ENCODE results near the gene ENTHD1. TPM values are rescaled to one million over a fixed set of nuclear protein-coding genes. Genes with fewer than 3 reads are reported as not detected.

The ENTHD1 gene
- total RNA-seq, 2 experiments from 2014 or later, result not detected

DNA sequence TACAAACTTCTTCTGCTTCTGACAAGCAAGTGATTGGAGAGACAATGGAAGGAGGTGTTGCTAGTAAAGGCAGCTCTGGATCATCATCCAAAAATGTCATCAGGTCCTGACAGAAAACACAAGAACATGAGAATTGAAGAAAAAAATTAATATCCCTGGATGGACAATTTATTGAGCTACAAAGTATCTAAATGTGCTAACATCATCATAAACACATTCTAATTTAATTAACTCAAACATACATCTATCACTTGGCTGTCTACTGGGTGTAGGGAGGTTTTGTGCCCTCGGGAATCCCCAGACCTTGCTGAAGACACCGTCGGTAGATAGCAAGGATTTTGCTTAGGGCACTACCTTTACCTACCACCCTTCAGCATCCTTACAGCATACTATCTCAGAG, 72.6 kb downstream of the ENTHD1 start:
- CTCF ChIA-PET (ENCODE audit: unreplicated experiment), result no interaction called here
- H2AFZ ChIP-seq (ENCODE audit: low read length), result no peak overlapping the region
- POLR2A ChIA-PET, result no interaction called here

DNA sequence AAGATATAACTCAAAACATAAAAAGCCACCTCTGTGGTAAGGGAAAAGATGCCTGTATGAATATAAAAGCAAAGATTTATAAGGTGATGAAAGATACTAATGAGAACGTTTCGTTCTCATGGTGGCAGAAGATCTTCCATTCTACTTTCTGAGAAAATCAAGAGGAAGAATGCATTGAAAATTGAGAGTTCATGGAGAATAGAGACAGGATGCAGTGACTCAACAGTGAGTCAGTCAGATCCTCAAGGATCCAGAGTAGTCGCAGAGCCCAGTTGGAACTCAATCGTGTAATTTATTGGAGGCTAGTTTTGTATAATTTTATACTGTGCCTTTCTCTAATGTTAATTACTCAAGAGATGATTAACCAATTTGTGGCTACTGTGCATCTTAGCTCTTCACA, 73.3 kb downstream of the ENTHD1 start:
- no peak overlapping the region for H3K4me3 ChIP-seq (ENCODE audit: low read depth, low read length, poor library complexity, severe bottlenecking)
- POLR2A ChIA-PET, result no interaction called here
- no peaks in the 10 kb centered on the region for H3K36me3 ChIP-seq (ENCODE audit: insufficient read depth, low read length)
- no peaks in the 10 kb centered on the region for H3K9me2 ChIP-seq (ENCODE audit: insufficient read depth, low read length)
- H3K79me2 ChIP-seq (ENCODE audit: insufficient read depth, low read depth, low read length), result no peaks in the 10 kb centered on the region
- no peak overlapping the region for H2AFZ ChIP-seq (ENCODE audit: low read length)
- no TSS peak for BruUV-seq (replicated peaks)
- intact Hi-C loops (cut with micrococcal nuclease; ENCODE audit: unreplicated experiment), result no loop called here
- H3K4me2 ChIP-seq (ENCODE audit: low read length), result no peak overlapping the region
- CTCF ChIA-PET (ENCODE audit: unreplicated experiment), result no interaction called here
- no peaks in the 10 kb centered on the region for H3K9me3 ChIP-seq (ENCODE audit: low read length)
- DNase-seq (ENCODE audit: low spot score), result no peak
- no peaks in the 10 kb centered on the region for H3K4me1 ChIP-seq (ENCODE audit: insufficient read depth, low read length, poor library complexity, severe bottlenecking)
- H4K20me1 ChIP-seq (ENCODE audit: insufficient read depth, low read length), result no peaks in the 10 kb centered on the region
- TF ChIP-seq EZH2phosphoT487 (IDR thresholded peaks at IDR 0.05; ENCODE audit: borderline replicate concordance, low read depth, low read length), result no peak
- H3K27ac ChIP-seq (ENCODE audit: low read depth, low read length, poor library complexity, severe bottlenecking), result no peak overlapping the region

More for the DNA sequence above, 72.6 kb downstream of the ENTHD1 start:
- H3K9me3 ChIP-seq (ENCODE audit: low read length), result no peaks in the 10 kb centered on the region
- no peaks in the 10 kb centered on the region for H3K36me3 ChIP-seq (ENCODE audit: insufficient read depth, low read length)
- H4K20me1 ChIP-seq (ENCODE audit: insufficient read depth, low read length), result no peaks in the 10 kb centered on the region
- no peaks in the 10 kb centered on the region for H3K79me2 ChIP-seq (ENCODE audit: insufficient read depth, low read depth, low read length)
- no peak overlapping the region for H3K4me3 ChIP-seq (ENCODE audit: low read depth, low read length, poor library complexity, severe bottlenecking)
- BruUV-seq (replicated peaks), result no TSS peak
- H3K27ac ChIP-seq (ENCODE audit: low read depth, low read length, poor library complexity, severe bottlenecking), result no peak overlapping the region
- no peak for DNase-seq (ENCODE audit: low spot score)
- H3K9me2 ChIP-seq (ENCODE audit: insufficient read depth, low read length), result no peaks in the 10 kb centered on the region
- H3K4me2 ChIP-seq (ENCODE audit: low read length), result no peak overlapping the region
- intact Hi-C loops (cut with micrococcal nuclease; ENCODE audit: unreplicated experiment), result no loop called here
- peaks cover 5% of the 10 kb centered on the region for H3K4me1 ChIP-seq (ENCODE audit: insufficient read depth, low read length, poor library complexity, severe bottlenecking)
- TF ChIP-seq, protein P1, sequence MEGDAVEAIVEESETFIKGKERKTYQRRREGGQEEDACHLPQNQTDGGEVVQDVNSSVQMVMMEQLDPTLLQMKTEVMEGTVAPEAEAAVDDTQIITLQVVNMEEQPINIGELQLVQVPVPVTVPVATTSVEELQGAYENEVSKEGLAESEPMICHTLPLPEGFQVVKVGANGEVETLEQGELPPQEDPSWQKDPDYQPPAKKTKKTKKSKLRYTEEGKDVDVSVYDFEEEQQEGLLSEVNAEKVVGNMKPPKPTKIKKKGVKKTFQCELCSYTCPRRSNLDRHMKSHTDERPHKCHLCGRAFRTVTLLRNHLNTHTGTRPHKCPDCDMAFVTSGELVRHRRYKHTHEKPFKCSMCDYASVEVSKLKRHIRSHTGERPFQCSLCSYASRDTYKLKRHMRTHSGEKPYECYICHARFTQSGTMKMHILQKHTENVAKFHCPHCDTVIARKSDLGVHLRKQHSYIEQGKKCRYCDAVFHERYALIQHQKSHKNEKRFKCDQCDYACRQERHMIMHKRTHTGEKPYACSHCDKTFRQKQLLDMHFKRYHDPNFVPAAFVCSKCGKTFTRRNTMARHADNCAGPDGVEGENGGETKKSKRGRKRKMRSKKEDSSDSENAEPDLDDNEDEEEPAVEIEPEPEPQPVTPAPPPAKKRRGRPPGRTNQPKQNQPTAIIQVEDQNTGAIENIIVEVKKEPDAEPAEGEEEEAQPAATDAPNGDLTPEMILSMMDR (conservative IDR thresholded peaks at IDR 0.05; ENCODE audit: low read length), result no peak
- no peak for TF ChIP-seq EZH2phosphoT487 (IDR thresholded peaks at IDR 0.05; ENCODE audit: borderline replicate concordance, low read depth, low read length)

DNA sequence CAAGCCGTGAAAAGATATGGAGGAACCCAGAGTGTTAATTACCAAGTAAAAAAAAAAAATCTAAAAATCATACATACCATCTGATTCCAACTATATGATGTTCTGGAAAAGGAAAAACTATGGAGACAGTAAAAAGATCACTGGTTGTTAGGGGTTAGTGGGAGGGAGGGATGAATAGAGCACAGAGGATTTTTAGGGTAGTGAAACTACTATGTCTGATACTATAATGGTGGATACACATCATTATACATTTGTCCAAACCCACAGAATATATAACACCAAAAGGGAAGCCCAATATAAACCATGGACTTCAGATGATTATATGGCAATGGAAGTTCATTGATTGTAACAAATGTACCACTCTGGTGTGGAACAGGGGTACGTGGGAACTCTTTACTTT, 74.1 kb downstream of the ENTHD1 start:
- TF ChIP-seq EZH2phosphoT487 (IDR thresholded peaks at IDR 0.05; ENCODE audit: borderline replicate concordance, low read depth, low read length), result no peak
- TF ChIP-seq, protein P1 (conservative IDR thresholded peaks at IDR 0.05; ENCODE audit: low read length), result no peak
- H3K79me2 ChIP-seq (ENCODE audit: insufficient read depth, low read depth, low read length), result no peaks in the 10 kb centered on the region
- intact Hi-C loops (cut with micrococcal nuclease; ENCODE audit: unreplicated experiment), result no loop called here
- H3K27ac ChIP-seq (ENCODE audit: low read depth, low read length, poor library complexity, severe bottlenecking), result no peak overlapping the region
- no peaks in the 10 kb centered on the region for H4K20me1 ChIP-seq (ENCODE audit: insufficient read depth, low read length)
- POLR2A ChIA-PET, result interaction anchor here (0.7 kb wide), 1 partner anchor 32 kb away, joined by 4 read pairs; no protein-coding TSS in a partner anchor
- no peak for DNase-seq (ENCODE audit: low spot score)
- no peak overlapping the region for H2AFZ ChIP-seq (ENCODE audit: low read length)
- CTCF ChIA-PET (ENCODE audit: unreplicated experiment), result no interaction called here
- H3K9me2 ChIP-seq (ENCODE audit: insufficient read depth, low read length), result no peaks in the 10 kb centered on the region
- H3K4me2 ChIP-seq (ENCODE audit: low read length), result no peak overlapping the region
- no peaks in the 10 kb centered on the region for H3K36me3 ChIP-seq (ENCODE audit: insufficient read depth, low read length)
- BruUV-seq (replicated peaks), result no TSS peak
- H3K4me1 ChIP-seq (ENCODE audit: insufficient read depth, low read length, poor library complexity, severe bottlenecking), result no peaks in the 10 kb centered on the region
- no peak overlapping the region for H3K4me3 ChIP-seq (ENCODE audit: low read depth, low read length, poor library complexity, severe bottlenecking)
- no peaks in the 10 kb centered on the region for H3K9me3 ChIP-seq (ENCODE audit: low read length)
